Ureter (tissue), 1 donor: Measurements from ENCODE around the gene G3BP1. TPM values are rescaled to one million over a fixed set of nuclear protein-coding genes. Genes with fewer than 3 reads are reported as not detected.
"Not testable (repeated sequence)": the region's sequence is repeated elsewhere in the genome, so short reads cannot be mapped to it uniquely, and the experiment has no call there.

ENCODE experiments used
- DNase-seq: peaks from one replicate; pipeline ENCODE4 v3.0.0-alpha.2; 2020; ENCODE audit warnings: low spot score
- total RNA-seq: library from RNA; stranded (reverse); gene quantifications from one replicate; pipeline ENCODE4 v1.2.4, GENCODE V29; 2023
- donor health status: DM: yes; HTN: yes; CAD: no.

G3BP1 gene
- total RNA-seq, result 209 TPM

DNA sequence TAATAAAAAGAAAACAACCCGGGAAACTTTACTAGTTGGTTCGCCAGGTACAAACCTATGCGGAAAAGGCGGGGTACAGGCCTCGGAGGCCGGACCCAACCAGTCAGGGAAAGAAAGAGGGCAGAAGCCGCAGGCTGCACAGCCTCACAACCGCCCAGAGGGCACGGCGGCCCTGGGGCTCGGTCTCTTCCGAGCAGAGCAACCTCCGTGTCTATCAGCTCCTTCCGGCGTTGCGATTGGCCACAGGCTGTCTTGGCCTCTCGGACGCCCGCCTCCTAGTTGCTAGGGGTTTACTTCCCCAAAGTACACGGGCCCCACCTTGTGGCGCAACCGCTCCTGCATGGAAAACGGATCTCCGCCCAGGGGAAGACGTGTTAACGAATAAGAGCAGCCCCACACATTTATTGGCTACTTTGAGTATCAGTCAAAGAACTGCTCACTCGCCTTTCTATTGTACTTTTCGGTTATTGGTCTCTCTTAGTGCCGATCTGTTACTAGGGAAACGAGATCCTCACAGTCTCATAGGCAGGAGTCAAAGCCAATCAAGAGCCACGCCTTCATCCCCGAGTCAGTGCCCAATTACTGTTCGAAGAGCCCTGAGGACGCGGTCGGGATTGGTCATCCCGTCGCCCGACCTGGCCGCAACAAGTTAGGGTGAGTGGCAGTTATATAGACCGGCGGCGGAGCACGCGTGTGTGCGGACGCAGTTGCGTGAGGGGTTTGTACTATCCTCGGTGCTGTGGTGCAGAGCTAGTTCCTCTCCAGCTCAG lies at the start of gene G3BP1:
TSS of gene G3BP1 (plus strand) at position 696 of the 770 bp plus-strand sequence. CDS start 14,667 bp downstream, outside the sequence.
- DNase-seq, result peak; percentile 100

DNA sequence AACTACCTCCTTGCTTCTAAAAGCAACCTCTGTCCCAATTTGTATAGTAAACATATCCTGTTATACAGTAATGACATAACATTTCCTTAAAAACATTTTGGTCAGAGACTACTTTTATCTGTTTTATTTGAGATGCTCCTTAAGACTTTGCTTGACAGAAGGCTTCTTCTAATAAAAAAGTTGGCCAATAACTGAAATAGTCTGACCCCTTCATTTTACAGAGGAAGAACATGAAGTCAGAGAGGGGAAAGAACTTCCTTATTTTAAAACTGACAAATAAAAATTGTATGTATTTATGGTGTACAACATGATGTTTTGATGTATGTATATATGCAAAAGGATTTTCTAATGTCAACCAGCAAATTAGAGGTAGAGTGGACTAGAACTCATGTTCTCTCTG lies 49.2 kb upstream of the G3BP1 start:
- DNase-seq, result no peak

DNA sequence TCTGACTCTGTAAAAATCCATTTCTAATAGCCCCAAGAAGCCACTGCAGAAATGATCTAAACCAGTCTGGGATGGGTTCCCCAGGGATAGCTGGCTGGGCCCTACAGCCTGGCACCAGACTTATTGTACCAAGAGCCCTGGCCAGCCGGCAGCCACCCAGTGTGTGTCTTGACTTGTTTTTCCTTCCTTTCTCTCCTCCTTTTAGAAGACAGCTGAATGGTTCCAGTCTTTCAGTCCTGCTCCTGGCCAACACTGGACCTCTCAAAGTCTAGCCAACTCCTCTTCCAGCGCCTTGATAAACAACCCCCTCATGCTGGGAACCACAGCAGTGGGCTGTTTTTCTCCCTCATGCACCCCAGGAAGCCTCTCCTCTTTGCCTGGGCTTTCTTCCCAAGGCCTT lies 47.4 kb upstream of the G3BP1 start:
- DNase-seq, result no peak

DNA sequence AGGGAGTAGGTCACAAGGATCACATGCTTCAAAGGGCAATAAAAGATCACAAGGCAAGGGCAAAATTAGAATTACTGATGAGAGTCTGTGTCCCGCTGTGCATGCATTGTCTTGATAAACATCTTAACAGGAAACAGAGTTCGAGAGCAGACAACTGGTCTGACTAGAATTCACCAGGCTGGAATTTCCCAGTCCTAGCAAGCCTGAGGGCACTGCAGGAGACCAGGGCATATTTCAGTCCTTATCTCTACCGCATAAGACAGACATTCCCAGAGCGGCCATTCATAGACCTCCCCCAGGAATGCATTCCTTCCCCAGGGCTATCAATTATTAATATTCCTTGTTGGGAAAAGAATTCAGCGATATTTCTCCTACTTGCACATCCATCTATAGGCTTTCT lies 42.2 kb upstream of the G3BP1 start:
- not testable (repeated sequence) for DNase-seq

DNA sequence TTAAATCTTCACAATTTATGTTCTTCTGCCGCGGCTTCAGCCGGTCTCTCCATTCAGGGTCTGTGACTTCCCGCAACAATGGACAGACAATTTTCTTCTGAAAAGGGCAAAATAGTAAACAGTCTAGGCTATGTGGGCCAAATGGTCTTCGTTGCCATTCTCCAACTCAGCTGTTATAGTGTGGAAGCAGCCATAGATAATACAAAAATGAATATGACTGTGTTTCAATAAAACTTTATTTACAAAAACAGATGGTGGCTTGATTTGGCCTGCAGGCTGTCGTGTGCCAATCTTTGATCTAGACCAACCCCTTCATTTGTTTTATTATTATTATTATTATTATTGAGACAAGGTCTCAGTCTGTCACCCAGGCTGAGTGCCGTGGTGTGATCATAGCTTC lies 41.4 kb upstream of the G3BP1 start:
- DNase-seq, result no peak

DNA sequence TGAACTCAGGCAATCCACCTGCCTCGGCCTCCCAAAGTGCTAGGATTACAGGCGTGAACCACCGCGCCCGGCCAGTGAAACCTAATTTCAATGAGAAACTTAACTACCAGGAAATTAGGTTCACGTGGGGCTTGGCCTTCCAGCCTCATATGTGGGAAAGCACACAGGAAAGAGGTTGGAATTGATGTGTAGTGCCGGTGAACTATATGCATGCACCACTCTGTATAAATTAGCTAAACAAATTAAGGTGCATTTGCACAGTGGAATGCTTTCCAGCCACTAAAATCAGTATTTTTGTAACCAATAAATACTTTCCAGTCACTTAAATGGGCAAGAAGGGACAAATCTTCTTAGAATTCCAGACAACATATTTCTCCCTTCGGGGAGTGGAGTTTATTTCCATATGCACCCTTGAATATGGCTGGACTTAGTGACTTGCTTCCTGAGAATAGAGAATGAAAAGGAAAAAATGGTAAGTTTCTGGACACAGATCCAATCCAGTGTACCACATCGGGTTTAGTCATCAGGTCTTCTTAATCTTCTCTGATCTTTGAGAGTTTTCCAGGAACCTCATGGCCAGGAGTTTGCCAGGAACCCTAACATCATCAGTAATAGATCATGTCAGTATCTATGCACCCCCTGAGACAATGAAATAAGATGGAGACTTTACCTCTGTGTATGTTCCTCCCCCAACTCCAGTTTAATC lies 38.2 kb upstream of the G3BP1 start:
- no peak for DNase-seq

DNA sequence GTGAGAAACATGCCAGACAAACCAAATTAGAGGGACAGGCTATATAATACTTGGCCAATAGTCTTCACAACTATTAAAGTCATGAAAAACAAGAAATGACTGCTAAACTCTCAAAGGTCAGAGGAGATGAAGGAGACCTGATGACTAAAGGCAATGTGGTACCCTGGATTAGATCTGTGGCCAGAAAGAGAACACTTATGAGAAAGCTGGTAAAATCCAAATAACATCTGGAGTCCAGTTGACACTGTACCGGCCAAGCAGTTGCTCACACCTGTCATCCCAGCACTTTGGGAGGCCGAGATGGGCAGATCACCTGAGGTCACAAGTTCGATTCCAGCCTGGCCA lies 37.7 kb upstream of the G3BP1 start:
- DNase-seq, result no peak

DNA sequence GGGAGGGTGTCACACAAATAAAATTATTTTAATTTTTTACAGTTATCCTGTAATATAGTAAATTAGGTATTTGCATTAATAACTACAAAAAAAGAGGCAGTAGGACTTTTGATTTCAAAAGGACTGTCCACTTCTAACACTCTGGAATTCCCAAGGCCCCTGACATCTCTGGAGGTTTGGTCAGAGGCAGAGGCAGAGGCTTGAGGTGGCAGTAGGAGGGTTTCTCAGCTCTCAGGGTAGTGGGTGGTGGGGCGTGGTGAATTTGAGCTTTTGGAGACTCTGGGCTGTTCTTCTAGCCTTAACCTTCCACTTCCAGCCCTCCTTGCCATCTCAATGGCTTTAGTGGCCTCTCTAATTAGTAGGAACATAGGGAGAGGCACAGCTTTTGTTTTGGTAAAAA lies 36.1 kb upstream of the G3BP1 start:
- no peak for DNase-seq

DNA sequence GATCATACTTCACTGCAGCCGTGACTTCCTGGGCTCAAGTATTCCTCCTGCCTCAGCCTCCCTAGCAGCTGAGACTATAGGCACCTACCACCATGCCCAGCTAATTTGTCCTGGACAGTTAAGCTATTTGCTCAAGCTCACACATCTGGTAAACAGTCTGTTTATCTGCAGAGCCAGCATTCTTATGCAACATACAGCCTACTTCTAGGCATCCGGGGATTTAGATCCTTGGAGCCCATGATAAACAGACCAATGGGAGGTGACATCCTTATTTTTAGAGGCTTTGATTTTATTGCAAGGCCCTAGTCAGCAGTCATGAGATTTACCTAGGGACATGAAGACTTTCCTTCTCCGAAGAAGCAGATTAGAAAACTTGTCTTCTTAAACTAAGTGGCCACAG lies 34.3 kb upstream of the G3BP1 start:
- DNase-seq, result no peak

DNA sequence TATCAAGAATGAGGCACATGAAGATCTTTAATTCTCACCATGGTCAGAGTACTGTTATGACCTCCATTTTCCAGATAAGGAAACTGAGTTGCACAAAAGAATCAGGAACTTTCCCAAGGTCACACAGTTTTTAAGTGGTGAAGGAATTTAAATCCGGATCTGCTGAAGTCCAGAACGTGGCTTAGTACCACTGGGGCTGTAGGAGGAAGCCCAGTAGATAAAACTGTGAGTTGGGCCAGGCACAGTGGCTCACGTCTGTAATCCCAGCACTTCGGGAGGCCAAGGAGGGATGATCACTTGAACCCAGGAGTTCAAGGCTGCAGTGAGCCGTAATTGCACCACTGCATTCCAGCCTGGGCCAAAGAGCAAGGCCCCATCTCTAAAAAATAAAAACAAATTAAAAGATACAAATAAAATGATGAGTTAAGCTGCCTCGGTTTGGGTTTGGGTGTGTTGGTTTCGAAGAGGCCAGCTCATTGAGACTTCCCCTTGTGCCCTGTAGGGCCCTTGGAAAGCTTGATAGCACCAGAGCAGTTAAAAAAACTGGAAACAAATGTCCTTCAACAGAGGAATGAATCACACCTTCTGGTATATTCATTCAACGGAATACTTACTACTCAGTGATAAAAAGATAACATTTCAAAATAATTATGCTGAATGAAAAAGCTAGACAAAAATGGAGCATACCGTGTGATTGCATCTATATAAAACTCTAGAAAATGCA lies 33.5 kb upstream of the G3BP1 start:
- DNase-seq, result no peak

DNA sequence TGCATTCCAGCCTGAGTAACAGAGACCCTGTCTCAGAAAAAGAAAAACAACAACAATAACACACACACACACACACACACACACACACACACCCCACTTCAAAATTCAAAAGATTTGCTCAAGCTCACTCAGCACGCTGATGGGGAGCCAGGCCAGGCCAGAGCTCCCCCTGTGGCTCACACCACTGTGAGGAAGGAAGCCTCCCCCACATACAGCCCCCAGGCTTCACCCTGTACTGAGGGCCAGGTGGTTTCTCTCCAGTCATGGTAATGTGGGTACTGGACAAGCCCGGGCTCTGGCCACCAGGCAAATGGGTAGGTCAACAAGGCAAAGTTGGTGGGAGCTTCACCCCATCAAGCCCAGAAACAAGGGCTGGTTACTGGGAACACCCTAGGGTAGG lies 32.4 kb upstream of the G3BP1 start:
- no peak for DNase-seq

DNA sequence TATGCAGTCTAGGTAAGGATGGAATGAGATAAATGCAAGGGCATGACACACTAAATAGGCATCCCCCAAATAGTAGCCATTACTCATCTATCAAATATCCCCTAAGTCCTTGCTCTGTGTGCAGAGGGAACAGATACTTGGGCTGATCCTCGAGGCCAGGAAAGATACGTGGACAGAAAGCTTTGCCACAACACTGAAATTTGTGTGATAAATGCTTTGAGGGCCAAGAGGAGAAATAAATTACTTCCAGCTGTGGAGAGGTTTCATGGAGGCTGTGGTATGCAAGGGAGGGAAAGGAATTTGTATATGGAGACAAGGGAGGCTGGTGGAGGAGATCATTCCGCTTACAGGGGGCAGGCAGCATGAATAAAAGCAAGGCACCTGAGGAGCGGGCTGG lies 31.8 kb upstream of the G3BP1 start:
- DNase-seq, result no peak

DNA sequence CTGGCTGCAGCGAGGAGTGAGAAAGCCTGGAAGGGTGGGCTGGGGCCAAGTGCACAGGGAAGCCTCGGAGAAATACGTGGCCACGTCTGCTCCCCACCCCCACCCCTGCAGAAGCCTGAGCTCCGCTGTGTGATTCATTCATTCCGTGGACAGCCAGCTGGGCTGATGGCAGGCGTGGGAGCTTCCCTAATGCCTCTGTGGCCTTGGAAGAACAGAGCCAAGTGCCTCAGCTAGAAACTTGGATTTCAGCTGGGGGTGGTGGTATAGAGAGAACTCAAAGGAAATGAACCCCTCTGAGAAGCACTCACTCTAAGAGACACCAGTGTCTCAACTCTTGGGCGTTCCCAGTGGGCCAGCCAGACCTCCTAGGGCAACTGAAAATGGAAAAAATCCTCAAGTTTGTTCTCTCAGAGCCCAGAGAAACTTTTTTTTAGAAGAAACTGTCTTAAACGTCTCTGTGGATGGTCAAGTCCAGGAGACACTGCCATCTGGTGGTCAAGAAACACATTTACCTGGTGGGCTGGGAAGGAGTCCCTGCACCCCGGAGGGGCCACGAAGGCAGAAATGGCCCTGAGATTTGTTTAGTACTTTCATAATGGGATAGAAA lies 31.3 kb upstream of the G3BP1 start:
- peak; percentile 68 for DNase-seq

DNA sequence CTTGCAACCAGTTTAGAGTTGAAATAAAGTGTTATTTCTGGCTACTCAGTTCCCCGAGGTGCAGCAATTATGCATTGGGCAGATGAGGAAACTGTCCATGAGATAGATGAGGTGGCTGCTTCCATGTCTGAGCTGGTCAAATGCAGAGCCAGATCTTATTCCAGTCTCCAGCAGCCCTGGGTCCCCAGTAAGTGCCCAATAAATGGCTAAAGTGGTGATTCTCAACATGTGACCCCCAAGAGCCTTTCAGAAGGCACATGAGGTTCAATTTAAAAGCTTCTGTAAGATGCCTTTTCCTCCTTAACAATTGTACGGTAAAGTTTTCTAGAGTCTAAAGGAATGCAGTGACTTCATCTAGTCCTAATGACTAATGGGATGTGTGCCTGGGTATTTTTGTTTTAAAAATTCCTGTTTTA lies 30.8 kb upstream of the G3BP1 start:
- DNase-seq, result no peak

DNA sequence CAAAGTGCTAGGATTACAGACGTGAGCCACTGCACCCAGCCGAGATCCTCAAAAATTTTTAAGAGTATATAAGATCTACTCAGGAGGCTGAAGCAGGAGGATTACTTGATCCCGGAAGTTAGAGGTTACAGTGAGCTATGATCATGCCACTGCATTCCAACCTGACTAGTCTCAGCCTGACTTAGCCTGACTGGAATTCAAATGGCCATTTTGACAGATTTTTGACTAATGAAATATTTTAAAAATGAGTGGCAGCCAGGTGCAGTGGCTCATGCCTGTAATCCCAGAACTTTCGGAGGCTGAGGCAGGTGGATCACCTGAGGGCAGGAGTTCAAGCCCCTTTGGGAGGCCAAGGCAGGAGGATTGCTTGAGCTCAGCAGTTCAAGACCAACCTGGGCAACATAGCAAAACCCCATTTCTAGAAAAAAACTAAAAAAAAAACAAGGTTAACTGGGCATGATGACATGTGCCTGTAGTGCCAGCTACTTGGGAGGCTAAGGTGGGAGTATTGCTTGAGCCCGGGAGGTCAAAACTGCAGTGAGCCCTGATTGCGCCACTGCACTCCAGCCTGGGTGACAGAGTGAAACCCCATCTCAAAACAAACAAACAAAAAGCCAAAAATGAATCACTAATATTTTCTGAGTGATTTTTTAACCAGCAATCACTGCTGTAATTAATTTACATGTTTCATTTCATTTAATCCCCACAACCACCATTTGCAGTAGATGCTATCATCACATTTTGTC lies 29.9 kb upstream of the G3BP1 start:
- no peak for DNase-seq

DNA sequence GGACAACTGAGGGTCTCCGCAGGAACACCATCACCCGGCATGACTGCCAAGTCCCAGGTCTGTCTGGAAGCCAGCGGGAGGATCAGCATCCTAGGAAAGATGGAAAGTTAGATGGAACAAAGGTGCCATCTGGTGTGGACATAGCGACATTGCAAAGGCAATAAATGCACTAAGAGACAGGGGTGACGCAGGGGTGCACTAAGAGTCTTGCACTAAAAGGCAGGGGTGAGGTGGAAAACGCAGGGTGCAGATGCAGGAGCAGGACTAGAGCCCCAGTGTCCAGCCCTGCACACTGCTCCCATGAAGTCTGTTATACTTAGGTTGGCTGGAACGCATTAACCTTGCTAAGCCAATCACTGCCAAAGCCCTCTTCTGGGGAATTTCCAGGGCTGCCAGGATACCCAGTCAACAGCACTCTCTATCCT lies 28.9 kb upstream of the G3BP1 start:
- DNase-seq, result peak; percentile 54

DNA sequence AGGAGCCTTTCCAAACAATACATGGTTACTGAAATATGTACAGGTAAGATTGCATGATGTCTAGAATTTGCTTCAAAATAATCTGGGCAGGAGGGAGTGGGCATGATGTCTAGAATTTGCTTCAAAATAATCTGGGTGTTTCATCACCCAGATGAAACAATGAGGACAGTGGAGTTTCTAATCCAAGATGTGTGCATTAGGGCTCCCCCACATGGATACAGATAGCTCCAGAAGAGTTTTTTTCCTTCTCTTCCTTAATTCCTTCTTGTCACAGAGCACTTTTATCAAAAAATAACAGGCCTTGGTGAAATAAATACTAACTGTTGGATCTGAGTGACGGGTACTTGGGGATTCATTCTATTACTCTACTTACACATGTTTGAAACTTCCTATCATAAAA lies 28.2 kb upstream of the G3BP1 start:
- no peak for DNase-seq

DNA sequence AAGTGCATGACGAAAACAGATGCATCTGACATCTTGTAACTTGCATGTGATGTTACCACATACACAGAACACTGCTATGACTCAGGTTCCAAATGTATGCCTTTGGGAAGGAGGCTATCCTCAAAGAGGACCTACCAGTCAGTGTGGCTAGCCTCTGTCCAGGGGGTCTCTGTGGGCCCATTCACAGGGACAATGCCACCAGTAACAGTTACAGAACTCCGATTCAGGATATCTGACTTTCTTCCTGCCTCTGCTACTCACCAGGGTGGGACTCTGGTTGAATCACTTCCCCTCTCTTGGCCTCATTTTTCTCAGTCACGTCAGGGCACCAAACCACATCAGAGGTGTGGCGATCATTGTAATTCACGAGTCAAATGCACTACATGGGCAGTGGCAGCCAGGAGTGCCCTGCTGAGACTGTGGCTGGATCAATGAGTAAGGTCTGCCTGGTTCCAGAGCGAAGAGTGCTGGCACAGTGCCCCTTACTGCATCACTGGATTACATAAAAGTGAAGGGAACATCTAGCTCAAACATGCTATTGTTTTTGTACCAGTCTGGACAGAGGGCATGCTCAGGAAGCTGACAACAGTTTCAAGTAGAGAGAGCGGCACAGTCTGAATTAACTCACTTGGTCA lies 26.6 kb upstream of the G3BP1 start:
- peak; percentile 66 for DNase-seq

DNA sequence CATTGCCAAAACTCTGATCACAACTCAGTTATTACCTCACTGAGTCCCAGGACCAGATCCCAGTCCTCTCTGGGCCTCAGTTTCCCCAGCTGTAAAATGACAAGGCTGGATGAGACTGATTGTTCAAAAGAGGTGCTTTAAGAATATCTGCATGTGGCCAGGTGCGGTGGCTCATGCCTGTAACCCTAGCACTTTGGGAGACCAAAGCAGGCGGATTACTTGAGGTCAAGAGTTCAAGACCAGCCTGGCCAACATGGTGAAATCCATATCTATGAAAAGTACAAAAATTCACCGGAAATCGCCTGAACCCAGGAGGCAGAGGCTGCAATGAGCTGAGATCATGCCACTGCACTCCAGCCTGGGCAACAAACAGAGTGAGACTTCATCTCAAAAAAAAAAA lies 21.6 kb upstream of the G3BP1 start:
- DNase-seq, result no peak

DNA sequence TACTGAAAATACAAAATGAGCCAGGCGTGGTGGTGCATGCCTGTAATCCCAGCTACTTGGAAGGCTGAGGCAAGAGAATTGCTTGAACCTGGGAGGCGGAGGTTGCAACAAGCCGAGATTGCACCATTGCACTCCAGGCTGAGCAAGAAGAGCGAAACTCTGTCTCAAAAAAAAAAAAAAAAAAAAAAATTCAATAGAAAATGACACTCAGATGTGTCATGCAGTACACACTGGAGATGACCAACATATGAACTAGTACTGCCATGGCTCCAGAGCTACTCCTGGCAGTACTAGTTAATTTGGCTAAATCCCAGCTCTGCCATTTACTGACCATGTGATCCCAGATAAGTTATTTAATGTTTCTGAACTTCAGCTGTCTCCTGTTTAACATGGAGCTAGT lies 20.7 kb upstream of the G3BP1 start:
- DNase-seq, result no peak

DNA sequence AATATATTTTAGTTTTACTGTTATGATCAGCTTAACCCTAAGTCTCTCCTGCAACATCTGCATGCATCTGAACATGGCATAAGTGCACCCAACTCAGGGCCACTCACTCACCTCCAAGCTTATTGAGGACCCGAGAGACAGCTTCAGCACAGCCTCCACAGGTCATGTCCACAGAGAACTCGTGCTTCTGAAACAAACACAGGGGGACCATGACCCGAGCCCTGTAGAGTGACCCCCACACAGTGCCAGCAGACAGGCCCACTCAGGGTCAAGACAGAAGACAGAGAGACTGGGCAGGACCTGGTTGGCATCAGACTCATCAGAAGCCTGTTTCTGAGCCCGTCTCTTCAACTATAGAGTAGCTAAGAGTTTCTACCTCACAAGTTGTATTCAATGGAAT lies 20.2 kb upstream of the G3BP1 start:
- no peak for DNase-seq
